ENCODE results near the gene CNPY2. TPM values are rescaled to one million over a fixed set of nuclear protein-coding genes. Genes with fewer than 3 reads are reported as not detected.
"Not testable (repeated sequence)": the region's sequence is repeated elsewhere in the genome, so short reads cannot be mapped to it uniquely, and the experiment has no call there.

The CNPY2 gene
- total and polyA plus RNA-seq, 7 donors = 32.8 to 73.5 (median 40.2) TPM

DNA sequence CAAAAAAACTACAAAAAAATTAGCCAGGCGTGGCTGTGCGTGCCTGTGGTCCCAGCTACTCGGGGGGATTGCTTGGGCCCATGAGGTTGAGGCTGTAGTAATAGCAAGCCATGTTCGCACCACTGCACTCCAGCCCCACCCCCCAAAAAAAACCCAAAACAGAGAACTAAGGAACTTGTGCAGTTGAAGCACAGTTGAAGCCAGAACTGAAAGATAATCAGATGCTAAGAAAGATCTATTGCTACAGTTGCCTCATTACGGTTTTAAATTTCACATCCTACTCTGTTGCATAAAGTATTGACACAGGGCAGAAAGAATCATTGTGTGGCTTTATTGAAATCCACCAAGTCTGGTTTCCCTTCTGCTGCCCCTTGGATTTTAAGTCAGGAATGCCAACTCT, 19.5 kb downstream of the CNPY2 start:
- DNase-seq = no peak
- no peak for ATAC-seq
- peak overlapping the region; percentile 92 for H3K27ac ChIP-seq
- intact Hi-C loops (cut with DNase I) = no loop called here
- H3K9me3 ChIP-seq = no peaks in the 10 kb centered on the region
- H3K36me3 ChIP-seq (ENCODE audit: insufficient read depth in 1 of 2, low read depth in 1 of 2) = peaks cover 0 to 24% of the 10 kb centered on the region in 2 donors
- H3K4me3 ChIP-seq = peak overlapping the region; percentile 6
- TF ChIP-seq, protein P1, sequence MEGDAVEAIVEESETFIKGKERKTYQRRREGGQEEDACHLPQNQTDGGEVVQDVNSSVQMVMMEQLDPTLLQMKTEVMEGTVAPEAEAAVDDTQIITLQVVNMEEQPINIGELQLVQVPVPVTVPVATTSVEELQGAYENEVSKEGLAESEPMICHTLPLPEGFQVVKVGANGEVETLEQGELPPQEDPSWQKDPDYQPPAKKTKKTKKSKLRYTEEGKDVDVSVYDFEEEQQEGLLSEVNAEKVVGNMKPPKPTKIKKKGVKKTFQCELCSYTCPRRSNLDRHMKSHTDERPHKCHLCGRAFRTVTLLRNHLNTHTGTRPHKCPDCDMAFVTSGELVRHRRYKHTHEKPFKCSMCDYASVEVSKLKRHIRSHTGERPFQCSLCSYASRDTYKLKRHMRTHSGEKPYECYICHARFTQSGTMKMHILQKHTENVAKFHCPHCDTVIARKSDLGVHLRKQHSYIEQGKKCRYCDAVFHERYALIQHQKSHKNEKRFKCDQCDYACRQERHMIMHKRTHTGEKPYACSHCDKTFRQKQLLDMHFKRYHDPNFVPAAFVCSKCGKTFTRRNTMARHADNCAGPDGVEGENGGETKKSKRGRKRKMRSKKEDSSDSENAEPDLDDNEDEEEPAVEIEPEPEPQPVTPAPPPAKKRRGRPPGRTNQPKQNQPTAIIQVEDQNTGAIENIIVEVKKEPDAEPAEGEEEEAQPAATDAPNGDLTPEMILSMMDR (IDR thresholded peaks at IDR 0.05) = no peak
- WGBS, 3 donors = 47 to 65% (median 54%) methylated on average over 5 of the region's 5 CpGs
- H3K27me3 ChIP-seq (ENCODE audit: insufficient read depth in 3 of 3, low read length in 2 of 3) = no peaks in the 10 kb centered on the region
- H3K4me1 ChIP-seq = peaks cover 68% of the 10 kb centered on the region

DNA sequence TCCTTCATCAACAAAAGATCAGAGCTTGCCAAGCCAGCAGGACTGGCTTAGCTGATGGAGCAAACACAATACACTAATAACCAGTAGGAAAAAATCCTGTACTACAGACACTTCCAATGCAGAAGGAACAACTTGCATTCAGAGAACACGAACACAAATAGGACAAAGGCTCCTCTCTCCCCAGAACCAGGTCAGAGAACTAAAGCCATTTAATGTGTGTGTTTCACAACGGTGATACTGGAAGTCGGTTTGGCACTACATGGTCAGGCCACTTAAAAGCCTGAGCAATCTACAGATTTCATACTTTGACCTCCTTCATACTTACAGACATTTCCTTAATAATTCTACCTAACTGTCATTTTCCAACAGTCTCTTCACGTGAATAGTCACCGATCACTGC, 22.0 kb downstream of the CNPY2 start:
- peaks cover 4 to 38% of the 10 kb centered on the region in 2 donors for H3K36me3 ChIP-seq (ENCODE audit: insufficient read depth in 1 of 2, low read depth in 1 of 2)
- TF ChIP-seq, protein P1 (IDR thresholded peaks at IDR 0.05) = no peak
- H3K27me3 ChIP-seq (ENCODE audit: insufficient read depth in 3 of 3, low read length in 2 of 3) = no peaks in the 10 kb centered on the region
- DNase-seq = no peak
- WGBS, 3 donors = 47 to 72% (median 58%) methylated on average over 5 of the region's 5 CpGs
- intact Hi-C loops (cut with DNase I) = no loop called here
- H3K9me3 ChIP-seq = no peaks in the 10 kb centered on the region
- H3K4me1 ChIP-seq = peaks cover 61% of the 10 kb centered on the region
- ATAC-seq = peak; percentile 30 to 68 (median 49)
- peak overlapping the region; percentile 46 for H3K27ac ChIP-seq
- H3K4me3 ChIP-seq = no peak overlapping the region

DNA sequence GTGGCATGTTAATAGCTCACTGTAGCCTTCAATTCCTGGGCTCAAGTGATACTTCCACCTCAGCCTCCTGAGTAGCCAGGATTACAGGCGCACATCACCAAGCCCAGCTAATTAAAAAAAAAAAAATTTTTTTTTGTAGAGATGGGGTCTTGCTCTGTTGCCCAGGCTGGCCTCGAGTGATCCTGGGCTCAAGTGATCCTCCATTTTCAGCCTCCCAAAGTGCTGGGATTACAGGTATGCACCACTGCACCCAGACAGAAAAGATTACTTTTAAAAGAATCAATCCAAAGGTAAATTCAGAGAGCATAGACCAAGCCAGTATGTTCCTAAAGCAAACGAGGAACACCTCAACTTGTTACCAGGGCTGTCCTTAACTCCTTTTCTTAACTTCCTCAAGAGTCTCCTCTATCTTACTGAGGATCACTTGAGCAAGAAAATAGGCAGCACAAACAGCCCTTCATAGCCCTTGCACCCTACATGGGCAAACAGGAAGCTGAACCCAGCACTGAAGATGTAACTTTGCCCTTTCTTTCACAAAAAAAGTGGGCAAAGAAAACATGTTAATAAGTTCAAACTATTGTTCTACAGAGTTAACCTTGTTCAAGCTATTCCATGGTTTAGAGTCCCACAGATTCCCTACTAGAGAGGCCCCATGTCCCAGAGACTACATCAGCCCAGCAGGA, 26.9 kb downstream of the CNPY2 start:
- H3K9me3 ChIP-seq = no peaks in the 10 kb centered on the region
- H3K27me3 ChIP-seq (ENCODE audit: insufficient read depth in 3 of 3, low read length in 2 of 3) = no peaks in the 10 kb centered on the region
- TF ChIP-seq, protein P1 (IDR thresholded peaks at IDR 0.05) = no peak
- ATAC-seq = no peak
- no peak overlapping the region for H3K4me3 ChIP-seq
- H3K27ac ChIP-seq = no peak overlapping the region
- H3K36me3 ChIP-seq (ENCODE audit: insufficient read depth in 1 of 2, low read depth in 1 of 2) = peaks cover 15 to 55% of the 10 kb centered on the region in 2 donors
- H3K4me1 ChIP-seq = peaks cover 36% of the 10 kb centered on the region
- WGBS, 3 donors = 77 to 89% (median 80%) methylated on average over 3 of the region's 3 CpGs
- intact Hi-C loops (cut with DNase I) = no loop called here
- DNase-seq = no peak

DNA sequence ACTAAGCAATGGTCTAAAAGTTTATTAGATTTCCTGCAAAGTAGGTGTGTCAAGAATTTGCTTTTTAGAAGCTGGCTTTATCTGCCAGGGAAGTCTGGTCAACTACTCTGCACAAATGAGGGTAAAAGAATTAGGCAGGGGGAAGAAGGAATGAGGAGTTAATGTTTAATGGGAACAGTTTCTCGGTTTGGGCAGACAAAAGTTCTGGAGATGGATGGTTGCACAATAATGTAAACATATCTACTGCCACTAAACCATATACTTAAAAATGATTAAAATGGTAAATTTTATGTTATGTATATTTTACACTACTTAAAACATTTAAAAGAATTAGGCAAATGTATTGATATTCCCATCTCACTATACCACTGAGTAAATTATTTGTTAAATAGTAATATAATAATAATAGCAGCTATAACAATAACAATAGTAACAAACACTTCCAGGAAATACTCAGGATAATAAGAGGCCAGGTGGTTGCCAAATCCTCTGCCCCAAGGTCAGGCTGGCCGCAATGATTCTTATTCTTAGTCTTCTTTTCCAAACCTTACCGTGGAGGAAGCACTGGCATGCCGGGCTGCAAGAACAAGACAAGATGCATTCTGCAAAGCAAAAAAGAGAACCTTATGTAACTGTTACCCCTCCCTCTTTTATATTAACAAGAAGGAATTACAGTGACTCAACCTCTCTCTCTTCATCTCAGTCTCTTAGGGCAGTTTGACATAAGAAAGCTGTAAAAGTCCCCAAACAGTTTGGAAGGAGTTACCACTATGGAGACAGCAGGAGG, 29.6 kb downstream of the CNPY2 start:
- Histone ChIP-seq H3K27ac (peak overlapping the region; percentile 46), H3K36me3 (ENCODE audit: insufficient read depth in 1 of 2, low read depth in 1 of 2) (peaks cover 30 to 72% of the 10 kb centered on the region in 2 donors)
- ATAC-seq = peak in 1 of 4 donors; percentile 33

DNA sequence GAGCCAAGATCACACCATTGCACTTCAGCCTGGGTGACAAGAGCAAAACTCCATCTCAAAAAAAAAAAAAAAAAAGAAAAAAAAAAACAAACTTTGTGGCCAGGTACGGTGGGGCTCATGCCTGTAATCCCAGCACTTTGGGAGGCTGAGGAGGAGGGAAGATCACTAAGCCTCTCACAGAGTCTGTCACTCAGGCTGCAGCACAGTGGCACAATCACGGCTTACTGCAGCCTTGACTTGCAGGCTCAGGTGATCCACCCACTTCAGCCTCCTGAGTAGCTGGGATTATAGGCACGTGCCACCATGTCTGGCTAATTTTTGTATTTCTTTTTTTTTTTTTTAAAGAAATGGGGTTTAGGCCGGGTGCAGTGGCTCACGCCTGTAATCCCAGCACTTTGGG, 31.5 kb downstream of the CNPY2 start:
- WGBS, 3 donors = 76 to 87% (median 83%) methylated on average over 5 of the region's 5 CpGs
- peaks cover 13% of the 10 kb centered on the region for H3K4me1 ChIP-seq
- H3K27me3 ChIP-seq (ENCODE audit: insufficient read depth in 3 of 3, low read length in 2 of 3); ATAC-seq; intact Hi-C loops (cut with DNase I); DNase-seq; H3K9me3 ChIP-seq; H3K4me3 ChIP-seq; H3K27ac ChIP-seq: not testable (repeated sequence)
- peaks cover 31 to 78% of the 10 kb centered on the region in 2 donors for H3K36me3 ChIP-seq (ENCODE audit: insufficient read depth in 1 of 2, low read depth in 1 of 2)

More for the DNA sequence above, 29.6 kb downstream of the CNPY2 start:
- Histone ChIP-seq H3K27me3 (ENCODE audit: insufficient read depth in 3 of 3, low read length in 2 of 3) (no peaks in the 10 kb centered on the region), H3K9me3 (no peaks in the 10 kb centered on the region), H3K4me1 (peaks cover 14% of the 10 kb centered on the region), H3K4me3 (no peak overlapping the region)
- 40 to 55% (median 42%) methylated on average over 4 of the region's 4 CpGs for WGBS, 3 donors
- intact Hi-C loops (cut with DNase I) = no loop called here
- DNase-seq = no peak
- TF ChIP-seq, protein P1 (IDR thresholded peaks at IDR 0.05) = no peak

Measured in psoas muscle (tissue), 8 donors.